ENCODE measurements around the gene EIF2S3. TPM values are rescaled to one million over a fixed set of nuclear protein-coding genes. Genes with fewer than 3 reads are reported as not detected.

EIF2S3 gene
- polyA plus RNA-seq, 1 of the 3 experiments (the other 2 are of a cell fraction): 68.4 TPM

GRCh38 chrX:24024819-24025740, 29.7 kb upstream of the EIF2S3 start:
- Histone ChIP-seq H3K9ac (peak overlapping the region; percentile 93), H2AFZ (ENCODE audit: low read depth) (no peak overlapping the region; the same call in 1 of the 2 replicates)
- peak; percentile 91 for DNase-seq
- no peak for TF ChIP-seq RCOR1 (IDR thresholded peaks at IDR 0.05; ENCODE audit: low read length)
- TF ChIP-seq, protein P1, sequence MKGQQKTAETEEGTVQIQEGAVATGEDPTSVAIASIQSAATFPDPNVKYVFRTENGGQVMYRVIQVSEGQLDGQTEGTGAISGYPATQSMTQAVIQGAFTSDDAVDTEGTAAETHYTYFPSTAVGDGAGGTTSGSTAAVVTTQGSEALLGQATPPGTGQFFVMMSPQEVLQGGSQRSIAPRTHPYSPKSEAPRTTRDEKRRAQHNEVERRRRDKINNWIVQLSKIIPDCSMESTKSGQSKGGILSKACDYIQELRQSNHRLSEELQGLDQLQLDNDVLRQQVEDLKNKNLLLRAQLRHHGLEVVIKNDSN (IDR thresholded peaks at IDR 0.05; ENCODE audit: borderline replicate concordance, low read depth): no peak
- peak; percentile 8 to 50; a peak in 1 of 4 replicates for TF ChIP-seq EP300 (IDR thresholded peaks at IDR 0.05; ENCODE audit: borderline replicate concordance in 1 of 2, low read depth in 1 of 2, low read length in 1 of 2)
- no peak for TF ChIP-seq RFX5 (IDR thresholded peaks at IDR 0.05; ENCODE audit: low read length)
- 0 out of 2 replicates have a peak, but pooled peaks have one; percentile 39 for TF ChIP-seq FOXJ3 (CRISPR knock-in tag; IDR thresholded peaks at IDR 0.05)
- TF ChIP-seq GABPA (IDR thresholded peaks at IDR 0.05; ENCODE audit: low read depth): peak; percentile 62
- TF ChIP-seq TCF12 (IDR thresholded peaks at IDR 0.05): no peak
- peak; percentile 30; the same call in 1 of the 2 replicates for TF ChIP-seq ELF1 (IDR thresholded peaks at IDR 0.05)
- TF ChIP-seq EZH2phosphoT487 (IDR thresholded peaks at IDR 0.05; ENCODE audit: borderline replicate concordance, low read depth): no peak
- TF ChIP-seq YY1 (IDR thresholded peaks at IDR 0.05; ENCODE audit: low read depth): peak; percentile 74; the same call in 1 of the 2 replicates
- TF ChIP-seq FOXM1 (IDR thresholded peaks at IDR 0.05; ENCODE audit: low read depth): no peak
- no peak for TF ChIP-seq MXI1 (IDR thresholded peaks at IDR 0.05; ENCODE audit: low read depth, low read length)
- TF ChIP-seq REST (IDR thresholded peaks at IDR 0.05; ENCODE audit: low read depth, low read length): no peak
- TF ChIP-seq IRF3 (IDR thresholded peaks at IDR 0.05; ENCODE audit: low read depth, low read length): no peak
- TF ChIP-seq TAF1 (IDR thresholded peaks at IDR 0.05; ENCODE audit: borderline replicate concordance, low read depth, low read length): peak; percentile 87
- peak; percentile 18 for TF ChIP-seq CHD2 (IDR thresholded peaks at IDR 0.05; ENCODE audit: low read length, partially characterized antibody)
- no peak for TF ChIP-seq JUND (IDR thresholded peaks at IDR 0.05)
- TF ChIP-seq MEF2A (IDR thresholded peaks at IDR 0.05; ENCODE audit: borderline replicate concordance, low read depth): no peak
- TF ChIP-seq, protein P2, sequence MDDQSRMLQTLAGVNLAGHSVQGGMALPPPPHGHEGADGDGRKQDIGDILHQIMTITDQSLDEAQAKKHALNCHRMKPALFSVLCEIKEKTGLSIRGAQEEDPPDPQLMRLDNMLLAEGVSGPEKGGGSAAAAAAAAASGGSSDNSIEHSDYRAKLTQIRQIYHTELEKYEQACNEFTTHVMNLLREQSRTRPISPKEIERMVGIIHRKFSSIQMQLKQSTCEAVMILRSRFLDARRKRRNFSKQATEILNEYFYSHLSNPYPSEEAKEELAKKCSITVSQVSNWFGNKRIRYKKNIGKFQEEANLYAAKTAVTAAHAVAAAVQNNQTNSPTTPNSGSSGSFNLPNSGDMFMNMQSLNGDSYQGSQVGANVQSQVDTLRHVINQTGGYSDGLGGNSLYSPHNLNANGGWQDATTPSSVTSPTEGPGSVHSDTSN (IDR thresholded peaks at IDR 0.05): no peak
- TF ChIP-seq, protein P3, sequence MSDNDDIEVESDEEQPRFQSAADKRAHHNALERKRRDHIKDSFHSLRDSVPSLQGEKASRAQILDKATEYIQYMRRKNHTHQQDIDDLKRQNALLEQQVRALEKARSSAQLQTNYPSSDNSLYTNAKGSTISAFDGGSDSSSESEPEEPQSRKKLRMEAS (IDR thresholded peaks at IDR 0.05; ENCODE audit: low read depth): peak; percentile 57
- no peak for TF ChIP-seq SIN3A (IDR thresholded peaks at IDR 0.05; ENCODE audit: borderline replicate concordance, low read depth, low read length)
- TF ChIP-seq FOSL2 (IDR thresholded peaks at IDR 0.05; ENCODE audit: borderline replicate concordance, low read depth): no peak
- 0 out of 2 replicates have a peak, but pooled peaks have one; percentile 9 for TF ChIP-seq TEAD4 (IDR thresholded peaks at IDR 0.05; ENCODE audit: borderline replicate concordance, insufficient read depth)
- peak; percentile 91 for TF ChIP-seq POLR2AphosphoS5 (IDR thresholded peaks at IDR 0.05; ENCODE audit: low read depth, low read length)
- TF ChIP-seq GATA2 (CRISPR knock-in tag; IDR thresholded peaks at IDR 0.05): no peak

More at GRCh38 chrX:24024819-24025740, 29.7 kb upstream of the EIF2S3 start:
- Histone ChIP-seq H3K4me2 (peak overlapping the region; percentile 70), H3K27me3 (ENCODE audit: insufficient read depth) (no peaks in the 10 kb centered on the region), H3K36me3 (replicated peaks in 1 of 2; ENCODE audit: control insufficient read depth in 1 of 2, insufficient read depth in 2 of 2, low read length in 1 of 2) (no peaks in the 10 kb centered on the region), H3K27ac (ENCODE audit: low read depth in 2 of 2, low read length in 1 of 2) (peak overlapping the region; percentile 91 to 94), H3K9me2 (no peaks in the 10 kb centered on the region), H3K4me1 (ENCODE audit: control insufficient read depth in 1 of 2, insufficient read depth in 2 of 2, low read depth in 1 of 2, low read length in 1 of 2) (no peaks in the 10 kb centered on the region; a peak in 1 of 4 replicates), H3K4me3 (ENCODE audit: low read depth in 2 of 2, low read length in 1 of 2) (peak overlapping the region; percentile 63 to 76), H3K9me3 (no peaks in the 10 kb centered on the region), H4K20me1 (ENCODE audit: insufficient read depth) (no peaks in the 10 kb centered on the region), H3K79me2 (ENCODE audit: insufficient read depth) (peaks cover 48% of the 10 kb centered on the region), H3F3A (replicated peaks; ENCODE audit: insufficient read depth) (peaks cover 10% of the 10 kb centered on the region)
- CTCF ChIA-PET: interaction anchor here (0.8 to 3.7 kb wide), 3 partner anchors 12 to 38 kb away, joined by 3 to 18 read pairs (median 3); partner anchors contain the start of gene EIF2S3
- POLR2A ChIA-PET: interaction anchor here (1.1 to 2.3 kb wide), 5 partner anchors 10 to 283 kb away, joined by 3 to 25 read pairs (median 5); partner anchors contain the start of genes ACOT9 and EIF2S3
- 34% methylated on average over 17 of the region's 111 CpGs for WGBS (ENCODE audit: low lambda C conversion rate)
